GM06990 (cell line): ENCODE measurements around the gene EMILIN1.

Experiments
- DNase-seq: peaks from one replicate; pipeline ENCODE4 v3.0.0-alpha.2; 2011; ENCODE audit not compliant: insufficient read length; ENCODE audit errors: extremely low read depth
- H3K27me3 ChIP-seq: replicated peaks from 2 replicates; pipeline ENCODE4 v1.6.0; 2011; ENCODE audit warnings: low read length; ENCODE audit not compliant: control insufficient read depth, insufficient read depth
- H3K36me3 ChIP-seq: 2 replicates; pipeline ENCODE4 v1.5.1; 2011; ENCODE audit warnings: low read length; ENCODE audit not compliant: control insufficient read depth, insufficient read depth
- H3K4me3 ChIP-seq: replicated peaks from 2 replicates; pipeline ENCODE4 v1.5.1; 2011; ENCODE audit warnings: low read depth, mild to moderate bottlenecking, control low read depth, low read length
- CTCF ChIP-seq: IDR thresholded peaks from 2 replicates; pipeline ENCODE4 v1.5.1; 2011; ENCODE audit warnings: low read length, control low read depth, mild to moderate bottlenecking, inconsistent platforms; ENCODE audit not compliant: insufficient read depth, poor library complexity, severe bottlenecking

The EMILIN1 gene

GRCh38 chr2:27051902-27052645 lies 26.3 kb upstream of the EMILIN1 start:
- H3K36me3 ChIP-seq, result peaks cover 13% of the 10 kb centered on the region
- peak overlapping the region; percentile 94 for H3K4me3 ChIP-seq
- H3K27me3 ChIP-seq, result no peaks in the 10 kb centered on the region
- no peak for DNase-seq
- TF ChIP-seq CTCF, result no peak

GRCh38 chr2:27053321-27053720 lies 25.1 kb upstream of the EMILIN1 start:
- H3K36me3 ChIP-seq, result peaks cover 20% of the 10 kb centered on the region
- no peaks in the 10 kb centered on the region for H3K27me3 ChIP-seq
- no peak for DNase-seq
- H3K4me3 ChIP-seq, result no peak overlapping the region
- no peak for TF ChIP-seq CTCF

GRCh38 chr2:27053776-27054175 lies 24.6 kb upstream of the EMILIN1 start:
- Histone ChIP-seq H3K4me3 (no peak overlapping the region), H3K27me3 (no peaks in the 10 kb centered on the region), H3K36me3 (peaks cover 21% of the 10 kb centered on the region)
- TF ChIP-seq CTCF, result no peak
- DNase-seq, result no peak

GRCh38 chr2:27054721-27055120 lies 23.7 kb upstream of the EMILIN1 start:
- TF ChIP-seq CTCF, result no peak
- Histone ChIP-seq H3K36me3 (peaks cover 21% of the 10 kb centered on the region), H3K4me3 (no peak overlapping the region), H3K27me3 (no peaks in the 10 kb centered on the region)
- no peak for DNase-seq

GRCh38 chr2:27057184-27057583 lies 21.2 kb upstream of the EMILIN1 start:
- Histone ChIP-seq H3K4me3 (no peak overlapping the region), H3K36me3 (peaks cover 21% of the 10 kb centered on the region)

More at GRCh38 chr2:27057184-27057583, 21.2 kb upstream of the EMILIN1 start:
- no peak for TF ChIP-seq CTCF
- DNase-seq, result no peak
- H3K27me3 ChIP-seq, result no peaks in the 10 kb centered on the region
